Measurements from ENCODE around the gene MYO3B. TPM values are rescaled to one million over a fixed set of nuclear protein-coding genes. Genes with fewer than 3 reads are reported as not detected.
"Not testable (repeated sequence)": the region's sequence is repeated elsewhere in the genome, so short reads cannot be mapped to it uniquely, and the experiment has no call there.

The MYO3B gene
- total RNA-seq, 1 experiment from 2014 or later = 0.04 TPM

DNA sequence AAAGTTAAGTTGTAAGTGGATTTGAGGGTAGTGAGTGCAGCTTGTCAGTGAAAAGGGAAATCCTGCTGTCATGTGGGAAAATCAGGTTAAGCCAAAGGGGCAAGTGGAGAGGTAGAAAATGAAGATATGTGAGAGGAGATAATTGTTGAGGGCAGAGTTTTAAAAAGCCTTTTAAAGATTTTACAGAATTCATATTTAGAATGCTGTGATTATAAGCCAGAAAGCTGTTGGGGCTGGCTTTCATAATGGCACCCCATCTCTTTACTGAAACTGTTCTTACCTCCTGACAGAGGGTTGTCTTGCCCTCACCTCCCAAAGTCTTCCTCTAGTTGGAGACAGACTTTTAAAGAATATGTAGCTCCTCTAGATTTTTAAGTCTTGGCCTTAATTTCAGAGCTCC is 86.9 kb downstream of the MYO3B start:
- DNase-seq = no peak
- H3K27me3 ChIP-seq = no peaks in the 10 kb centered on the region
- no peaks in the 10 kb centered on the region for H3K4me1 ChIP-seq
- no peak overlapping the region for H3K4me3 ChIP-seq
- H3K36me3 ChIP-seq = no peaks in the 10 kb centered on the region
- no peaks in the 10 kb centered on the region for H3K9me3 ChIP-seq (replicated peaks)
- no peak overlapping the region for H3K27ac ChIP-seq

DNA sequence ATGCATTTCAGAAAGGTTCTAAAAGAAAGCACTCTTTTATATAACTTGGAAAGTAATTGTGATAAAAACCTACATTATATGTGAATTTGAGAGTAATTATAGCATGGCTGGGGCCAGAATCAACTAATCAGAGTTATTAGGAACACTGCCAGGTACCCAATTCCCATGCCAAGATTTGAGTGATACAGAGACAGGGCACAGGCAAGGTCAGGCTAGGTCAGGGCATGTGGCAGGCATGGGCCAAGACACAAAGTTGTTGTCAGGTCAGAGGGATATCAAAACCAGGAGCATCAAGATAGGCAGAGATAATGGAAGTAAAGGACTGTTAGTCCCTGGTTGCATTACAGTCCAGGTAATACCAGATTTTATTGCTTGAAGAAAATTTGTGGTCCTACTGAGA is 87.4 kb downstream of the MYO3B start:
- Histone ChIP-seq H3K4me1 (no peaks in the 10 kb centered on the region), H3K4me3 (no peak overlapping the region), H3K36me3 (no peaks in the 10 kb centered on the region), H3K27ac (no peak overlapping the region), H3K9me3 (replicated peaks) (no peaks in the 10 kb centered on the region), H3K27me3 (no peaks in the 10 kb centered on the region)
- no peak for DNase-seq

DNA sequence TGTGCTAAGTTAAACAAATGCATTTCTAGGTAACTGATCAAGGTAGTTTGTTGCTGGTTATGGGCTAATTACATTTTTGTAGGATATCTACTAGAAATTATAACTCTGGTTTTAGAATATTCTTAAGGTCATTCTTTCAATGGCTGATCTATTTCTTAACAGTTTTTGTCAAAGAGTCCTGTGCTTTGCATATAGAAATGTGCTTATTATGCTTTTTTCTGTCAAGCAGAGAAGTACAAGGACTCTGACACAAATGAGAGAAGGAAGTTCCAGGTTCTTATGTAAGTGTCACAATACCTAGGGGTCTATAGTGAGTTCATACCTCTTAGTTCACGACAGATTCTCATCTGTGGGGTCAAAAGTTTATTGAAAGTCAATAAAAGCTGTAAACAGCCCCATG is 88.4 kb downstream of the MYO3B start:
- no peaks in the 10 kb centered on the region for H3K27me3 ChIP-seq
- no peak overlapping the region for H3K4me3 ChIP-seq
- H3K4me1 ChIP-seq = no peaks in the 10 kb centered on the region
- H3K27ac ChIP-seq = no peak overlapping the region
- no peaks in the 10 kb centered on the region for H3K36me3 ChIP-seq
- no peaks in the 10 kb centered on the region for H3K9me3 ChIP-seq (replicated peaks)
- no peak for DNase-seq

DNA sequence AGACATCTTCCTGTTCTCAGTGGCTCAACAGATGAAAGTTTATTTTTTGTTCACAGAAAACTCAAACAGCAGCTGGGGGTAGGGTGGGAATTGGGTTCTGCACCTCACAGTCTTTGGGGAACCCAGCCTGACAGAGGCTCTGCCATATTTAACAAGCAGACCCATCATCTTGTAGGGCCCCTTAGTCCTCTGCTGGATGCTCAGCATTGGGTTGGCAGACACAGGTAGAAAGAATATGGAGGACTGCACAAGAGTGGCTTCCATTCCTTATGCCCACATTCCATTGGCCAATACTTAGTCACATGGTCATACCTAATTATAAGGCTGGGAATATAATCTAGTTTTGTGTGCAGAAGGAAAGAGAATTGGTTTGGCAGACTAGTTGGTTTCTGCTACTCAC is 89.1 kb downstream of the MYO3B start:
- Histone ChIP-seq H3K27ac (no peak overlapping the region), H3K4me1 (no peaks in the 10 kb centered on the region), H3K36me3 (no peaks in the 10 kb centered on the region)

DNA sequence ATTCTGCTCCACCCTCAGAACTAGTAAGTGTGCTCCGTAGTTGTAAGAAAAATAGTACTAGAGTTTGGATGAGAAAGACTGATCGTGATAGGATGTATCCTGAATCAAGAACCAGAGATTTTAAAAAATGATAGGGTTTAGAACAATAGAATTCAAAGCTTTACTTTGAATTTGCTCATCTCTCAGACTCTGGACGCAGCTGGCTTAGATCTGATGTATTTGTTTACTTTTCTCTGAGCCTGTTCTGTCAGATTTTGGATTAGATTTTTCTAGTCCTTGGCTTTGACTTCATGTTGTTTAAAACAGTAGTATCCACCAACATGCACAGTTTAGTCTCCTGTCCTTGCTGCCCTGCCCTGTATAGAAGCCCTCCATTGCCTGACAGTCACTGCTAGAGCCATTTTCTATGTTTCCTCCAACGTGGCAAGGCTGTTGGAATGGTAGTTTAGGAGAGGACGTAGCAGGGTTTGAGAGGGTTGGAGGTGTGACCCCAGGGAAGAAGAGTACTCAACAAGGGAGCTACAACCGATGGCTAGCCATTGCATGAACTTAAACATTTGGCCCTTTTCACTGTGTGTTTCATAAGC is 92.4 kb downstream of the MYO3B start:
- Histone ChIP-seq H3K9me3 (replicated peaks) (no peaks in the 10 kb centered on the region), H3K4me3 (no peak overlapping the region), H3K27ac (no peak overlapping the region), H3K36me3 (no peaks in the 10 kb centered on the region), H3K27me3 (no peaks in the 10 kb centered on the region), H3K4me1 (no peaks in the 10 kb centered on the region)
- no peak for DNase-seq

More for the DNA sequence above, 89.1 kb downstream of the MYO3B start:
- H3K9me3 ChIP-seq (replicated peaks) = no peaks in the 10 kb centered on the region
- H3K27me3 ChIP-seq = no peaks in the 10 kb centered on the region
- H3K4me3 ChIP-seq = no peak overlapping the region
- no peak for DNase-seq

DNA sequence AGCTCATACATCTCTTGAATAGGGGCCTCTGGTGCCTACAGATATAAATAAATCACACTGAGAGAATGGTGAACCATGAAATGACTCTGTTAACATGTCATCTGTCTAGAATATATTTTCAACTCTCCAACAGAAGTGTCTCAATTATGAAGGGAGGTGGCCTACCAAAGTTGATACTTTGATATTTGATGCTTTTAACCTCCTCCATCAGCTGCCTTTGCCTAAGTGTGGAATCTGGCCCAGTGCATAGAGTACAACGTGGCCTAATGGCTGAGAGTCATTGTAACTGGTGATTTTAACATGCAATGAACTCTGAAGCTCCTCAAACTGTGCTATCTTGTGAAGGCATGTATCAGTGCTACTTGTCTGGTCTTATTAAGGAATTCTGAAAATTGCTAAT is 93.4 kb downstream of the MYO3B start:
- H3K9me3 ChIP-seq (replicated peaks) = no peaks in the 10 kb centered on the region
- peak; percentile 27 to 56 for DNase-seq
- H3K27ac ChIP-seq = no peak overlapping the region
- H3K4me3 ChIP-seq = no peak overlapping the region
- no peaks in the 10 kb centered on the region for H3K36me3 ChIP-seq
- H3K27me3 ChIP-seq = no peaks in the 10 kb centered on the region
- no peaks in the 10 kb centered on the region for H3K4me1 ChIP-seq

DNA sequence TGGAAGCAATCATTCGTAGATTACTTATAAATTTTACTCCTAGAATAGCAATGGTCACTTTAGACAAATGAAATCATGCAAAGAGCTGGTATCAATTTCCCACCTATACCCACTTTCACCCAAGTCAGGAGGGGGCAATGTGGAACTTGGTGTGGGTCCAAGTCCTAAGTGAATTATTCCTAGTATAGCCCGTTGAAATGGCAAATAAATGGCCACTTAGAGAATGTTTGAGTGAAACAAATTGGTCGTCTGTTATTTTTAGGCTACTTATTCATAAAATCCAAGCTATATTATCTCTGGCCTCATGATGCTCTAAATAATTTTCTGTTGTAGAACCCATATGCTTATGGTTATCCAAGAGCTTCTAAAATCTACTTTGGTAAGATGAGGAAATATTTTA is 98.1 kb downstream of the MYO3B start:
- H3K9me3 ChIP-seq (replicated peaks) = no peaks in the 10 kb centered on the region
- no peak overlapping the region for H3K27ac ChIP-seq
- no peaks in the 10 kb centered on the region for H3K27me3 ChIP-seq
- no peak for DNase-seq
- H3K36me3 ChIP-seq = no peaks in the 10 kb centered on the region
- H3K4me1 ChIP-seq = no peaks in the 10 kb centered on the region
- no peak overlapping the region for H3K4me3 ChIP-seq

DNA sequence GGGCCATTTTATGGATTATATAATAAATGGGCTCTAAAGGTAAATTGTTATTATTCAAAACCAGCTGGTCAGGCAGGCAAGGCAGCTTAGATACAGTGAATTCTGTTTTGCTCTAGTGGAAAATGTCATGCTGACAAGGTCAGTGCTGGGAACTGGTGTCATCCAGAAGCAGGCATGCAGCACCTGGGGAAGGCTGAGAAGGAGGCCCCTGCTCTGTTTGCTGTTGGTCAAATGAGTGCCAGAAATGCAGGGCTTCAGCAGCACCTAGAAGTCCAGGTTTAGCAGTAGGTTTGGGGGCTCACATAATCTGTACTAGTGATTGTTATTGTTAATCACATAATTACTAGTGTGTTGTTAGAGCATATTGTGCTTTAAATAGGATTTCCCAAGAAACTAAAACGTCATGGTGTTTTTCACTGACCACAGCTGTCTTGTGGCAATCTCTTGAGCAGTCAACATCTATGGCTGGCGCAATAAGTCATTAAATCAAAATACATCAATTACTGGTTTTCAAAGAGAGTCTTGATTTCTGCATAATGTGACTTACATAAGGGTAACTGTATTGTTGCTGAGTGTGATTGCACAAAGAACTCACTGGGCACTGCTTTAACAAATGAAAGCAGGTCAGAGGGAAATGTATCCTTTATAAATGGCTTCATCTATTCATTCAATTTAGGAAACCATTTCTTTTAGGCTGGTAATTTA is 99.1 kb downstream of the MYO3B start:
- DNase-seq = no peak
- H3K9me3 ChIP-seq (replicated peaks) = no peaks in the 10 kb centered on the region
- H3K4me1 ChIP-seq = no peaks in the 10 kb centered on the region
- H3K27me3 ChIP-seq = no peaks in the 10 kb centered on the region
- no peak overlapping the region for H3K4me3 ChIP-seq
- no peak overlapping the region for H3K27ac ChIP-seq
- no peaks in the 10 kb centered on the region for H3K36me3 ChIP-seq

DNA sequence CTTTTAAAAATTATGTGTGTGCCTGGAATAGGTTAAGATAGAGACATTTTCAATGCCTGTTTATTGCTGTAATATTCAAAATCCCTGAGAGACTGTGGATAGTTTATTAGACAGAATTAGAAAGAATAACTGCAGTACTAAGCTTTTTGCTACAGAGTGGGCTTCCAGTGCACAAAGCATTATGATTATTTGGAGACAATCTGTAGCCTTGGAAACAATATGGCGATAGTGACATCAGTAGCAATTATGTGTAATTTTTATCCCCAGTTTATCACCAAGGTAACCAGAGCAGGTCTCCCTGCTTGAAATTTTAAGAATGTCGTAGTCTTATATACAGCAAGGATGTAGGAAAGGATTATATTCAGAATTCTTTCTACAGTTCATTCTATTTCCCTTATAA is 100.0 kb downstream of the MYO3B start:
- H3K36me3 ChIP-seq = no peaks in the 10 kb centered on the region
- H3K4me3 ChIP-seq = no peak overlapping the region
- no peak for DNase-seq
- no peak overlapping the region for H3K27ac ChIP-seq
- no peaks in the 10 kb centered on the region for H3K27me3 ChIP-seq
- no peaks in the 10 kb centered on the region for H3K4me1 ChIP-seq
- H3K9me3 ChIP-seq (replicated peaks) = no peaks in the 10 kb centered on the region

DNA sequence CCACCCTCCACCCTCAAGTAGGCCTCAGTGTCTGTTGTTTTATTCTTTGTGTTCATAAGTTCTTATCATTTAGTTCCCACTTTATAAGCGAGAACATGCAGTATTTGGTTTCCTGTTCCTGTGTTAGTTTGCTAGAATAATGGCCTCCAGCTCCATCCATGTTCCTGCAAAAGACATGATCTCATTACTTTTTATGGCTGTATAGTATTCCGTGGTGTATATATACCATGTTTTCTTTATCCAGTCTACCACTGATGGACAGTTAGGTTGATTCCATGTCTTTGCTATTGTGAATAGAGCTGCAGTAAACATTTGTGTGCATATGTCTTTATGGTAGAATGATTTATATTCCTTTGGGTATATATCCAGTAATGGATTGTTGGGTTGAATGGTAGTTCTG is 101.7 kb downstream of the MYO3B start:
- H3K9me3 ChIP-seq (replicated peaks); H3K36me3 ChIP-seq; H3K4me1 ChIP-seq; H3K27ac ChIP-seq; DNase-seq; H3K4me3 ChIP-seq; H3K27me3 ChIP-seq: not testable (repeated sequence)

DNA sequence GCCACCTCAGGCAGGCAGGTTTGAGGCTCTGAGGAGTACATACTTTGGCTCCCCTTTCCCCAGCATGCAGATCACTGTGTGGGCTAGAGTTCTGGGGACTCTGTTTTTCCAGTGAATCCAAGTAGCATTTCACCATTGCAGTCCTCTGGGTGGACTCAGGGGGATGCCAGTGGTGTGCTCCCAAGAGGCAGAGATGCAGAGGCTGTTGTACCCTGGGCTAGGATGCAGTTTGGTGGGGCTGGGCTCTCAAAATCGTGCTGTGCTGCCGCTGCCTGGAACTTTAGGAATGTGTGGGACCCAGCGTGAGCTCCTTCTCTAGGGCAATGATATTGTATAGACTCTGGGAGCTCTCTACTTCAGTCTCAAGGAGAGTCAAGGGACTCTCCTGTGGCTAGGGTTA is 104.9 kb downstream of the MYO3B start:
- Histone ChIP-seq H3K27me3 (no peaks in the 10 kb centered on the region), H3K27ac (no peak overlapping the region), H3K9me3 (replicated peaks) (no peaks in the 10 kb centered on the region), H3K36me3 (no peaks in the 10 kb centered on the region), H3K4me1 (no peaks in the 10 kb centered on the region), H3K4me3 (no peak overlapping the region)
- DNase-seq = no peak

DNA sequence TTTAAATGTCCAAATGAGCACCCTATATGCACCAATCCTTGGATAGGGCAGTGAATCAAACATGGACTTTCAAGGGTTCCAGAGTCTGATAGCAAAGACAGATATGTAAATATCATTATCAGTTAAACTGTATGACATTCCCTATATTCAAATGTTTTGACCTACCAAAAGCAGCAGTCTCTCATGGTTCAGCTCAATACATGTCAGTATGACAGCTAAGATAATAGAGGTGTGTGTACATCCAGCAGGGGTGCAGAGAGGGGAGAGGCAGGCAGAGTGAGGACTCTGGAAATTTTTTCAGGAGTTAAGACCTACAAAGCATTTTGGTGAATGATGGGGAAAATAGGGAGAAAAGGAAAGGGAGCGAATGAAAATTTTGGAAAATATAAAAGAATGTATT is 106.3 kb downstream of the MYO3B start:
- H3K36me3 ChIP-seq = no peaks in the 10 kb centered on the region
- H3K4me3 ChIP-seq = no peak overlapping the region

DNA sequence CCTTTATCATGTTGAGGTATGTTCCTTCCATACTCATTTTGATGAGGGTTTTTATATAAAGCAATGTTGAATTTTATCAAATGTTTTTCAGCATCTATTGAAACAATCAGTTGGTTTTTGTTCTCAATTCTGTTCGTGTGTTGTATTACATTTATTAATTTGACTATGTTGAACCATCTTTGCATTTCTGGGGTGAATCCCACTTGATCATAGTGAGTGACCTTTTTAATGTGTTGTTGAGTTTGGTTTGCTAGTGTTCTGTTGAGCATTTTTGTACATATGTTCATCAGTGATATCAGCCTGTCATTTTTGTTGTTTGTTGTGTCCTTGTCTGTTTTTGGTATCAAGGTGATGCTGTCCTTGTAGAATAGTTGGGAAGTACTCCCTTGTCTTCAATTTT is 110.9 kb downstream of the MYO3B start:
- no peak overlapping the region for H3K4me3 ChIP-seq
- H3K27ac ChIP-seq = no peak overlapping the region
- no peaks in the 10 kb centered on the region for H3K36me3 ChIP-seq
- no peak for DNase-seq
- no peaks in the 10 kb centered on the region for H3K9me3 ChIP-seq (replicated peaks)
- no peaks in the 10 kb centered on the region for H3K4me1 ChIP-seq
- no peaks in the 10 kb centered on the region for H3K27me3 ChIP-seq

More for the DNA sequence above, 106.3 kb downstream of the MYO3B start:
- no peaks in the 10 kb centered on the region for H3K4me1 ChIP-seq
- H3K9me3 ChIP-seq (replicated peaks) = no peaks in the 10 kb centered on the region
- no peak for DNase-seq
- no peaks in the 10 kb centered on the region for H3K27me3 ChIP-seq
- H3K27ac ChIP-seq = no peak overlapping the region

DNA sequence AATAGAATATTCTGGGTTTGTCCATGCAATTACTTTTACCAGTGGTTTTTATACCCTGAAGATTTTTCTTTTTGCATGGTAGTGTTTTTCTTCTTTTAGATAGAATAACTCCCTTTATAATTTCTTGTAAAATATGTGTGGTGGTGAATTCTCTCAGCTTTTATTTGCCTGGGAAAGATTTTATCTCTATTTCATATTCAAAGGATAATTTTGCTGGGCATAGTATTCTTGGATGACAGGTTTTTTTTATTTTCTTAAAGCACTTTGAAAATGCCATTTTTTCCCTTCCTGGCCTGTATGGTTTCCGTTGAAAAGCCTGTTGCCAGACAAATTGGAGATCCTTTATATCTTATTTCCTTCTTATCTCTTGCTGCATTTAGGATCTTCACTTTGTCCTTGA is 113.5 kb downstream of the MYO3B start:
- H3K4me1 ChIP-seq = no peaks in the 10 kb centered on the region
- no peak for DNase-seq
- no peaks in the 10 kb centered on the region for H3K27me3 ChIP-seq
- no peak overlapping the region for H3K27ac ChIP-seq
- H3K36me3 ChIP-seq = no peaks in the 10 kb centered on the region
- no peak overlapping the region for H3K4me3 ChIP-seq
- H3K9me3 ChIP-seq (replicated peaks) = no peaks in the 10 kb centered on the region

DNA sequence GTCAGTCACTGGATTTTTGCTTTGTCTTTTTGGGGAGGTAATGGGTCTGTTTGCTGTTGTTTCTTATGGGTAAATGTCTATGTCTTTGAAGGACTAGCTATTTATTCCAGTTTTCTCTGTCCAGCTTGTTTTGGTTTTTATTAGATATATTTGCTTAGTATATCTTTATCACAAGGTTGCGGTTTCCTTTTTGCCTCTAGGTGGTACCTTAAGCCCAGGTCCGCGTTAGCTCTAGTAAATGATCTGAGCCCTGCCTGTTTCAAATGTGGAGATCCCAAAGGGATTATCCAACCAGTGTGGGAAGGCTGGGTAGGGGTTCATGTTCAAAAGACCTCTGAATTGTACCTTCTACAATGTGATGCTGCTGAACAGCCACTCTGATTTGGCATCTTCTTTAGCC is 114.5 kb downstream of the MYO3B start:
- H3K4me3 ChIP-seq = no peak overlapping the region
- H3K9me3 ChIP-seq (replicated peaks) = no peaks in the 10 kb centered on the region
- no peaks in the 10 kb centered on the region for H3K4me1 ChIP-seq
- no peaks in the 10 kb centered on the region for H3K27me3 ChIP-seq
- no peaks in the 10 kb centered on the region for H3K36me3 ChIP-seq
- no peak for DNase-seq
- H3K27ac ChIP-seq = no peak overlapping the region

DNA sequence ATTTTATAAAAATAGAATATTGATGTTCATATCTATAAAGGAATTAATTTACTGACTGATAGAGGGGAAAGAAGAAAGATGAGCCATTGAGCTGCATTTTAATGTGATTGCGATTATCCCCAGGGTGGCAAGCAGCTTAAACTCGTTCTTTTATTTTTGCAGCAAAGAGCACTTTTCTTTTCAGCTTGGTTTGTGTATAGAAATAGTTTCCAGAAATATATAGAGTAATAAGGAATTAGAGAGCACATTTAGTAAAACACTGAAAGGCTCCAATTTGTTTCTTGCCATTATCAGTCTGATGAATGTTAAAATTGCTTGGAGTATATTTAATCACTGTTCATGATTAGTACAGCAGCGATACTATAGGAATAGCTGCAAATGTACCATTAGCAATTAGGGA is 119.5 kb downstream of the MYO3B start:
- Histone ChIP-seq H3K27ac (no peak overlapping the region), H3K36me3 (no peaks in the 10 kb centered on the region), H3K27me3 (no peaks in the 10 kb centered on the region), H3K4me1 (no peaks in the 10 kb centered on the region), H3K4me3 (no peak overlapping the region), H3K9me3 (replicated peaks) (no peaks in the 10 kb centered on the region)
- no peak for DNase-seq
